Measurements from ENCODE around the gene OR2F1. TPM values are rescaled to one million over a fixed set of nuclear protein-coding genes. Genes with fewer than 3 reads are reported as not detected.

OR2F1 gene
- total and polyA plus RNA-seq, 4 donors: under 0.01 to 0.05 TPM; not detected in 2

DNA sequence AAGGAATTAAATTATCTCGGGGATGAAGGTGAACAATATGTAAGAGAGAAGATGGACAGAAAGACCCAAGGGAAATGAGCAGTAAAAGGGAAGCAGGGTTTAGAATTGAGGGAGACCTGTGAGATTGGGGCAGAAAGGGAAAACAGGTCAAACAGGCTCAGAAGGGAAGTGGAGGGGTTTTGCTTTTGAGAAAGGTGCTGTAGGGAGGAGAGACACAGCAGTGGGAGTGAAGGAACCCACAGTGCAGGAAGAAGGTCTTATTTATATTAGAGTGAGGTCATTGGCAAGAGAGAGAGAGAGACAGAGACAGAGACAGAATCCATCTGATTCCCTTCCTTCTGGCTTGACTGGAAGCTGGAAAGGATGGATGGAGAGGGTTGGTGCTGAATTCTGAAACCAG is 49.1 kb upstream of the OR2F1 start:
- Histone ChIP-seq H3K27ac (ENCODE audit: low read depth in 1 of 2, low read length in 2 of 2) (no peak overlapping the region), H3K27me3 (ENCODE audit: control insufficient read depth in 4 of 4, insufficient read depth in 4 of 4, low read length in 3 of 4) (no peaks in the 10 kb centered on the region), H3K36me3 (ENCODE audit: control insufficient read depth in 4 of 4, insufficient read depth in 3 of 4, low read depth in 1 of 4, low read length in 3 of 4) (no peaks in the 10 kb centered on the region), H3K4me1 (ENCODE audit: control insufficient read depth in 4 of 4, insufficient read depth in 4 of 4, low read length in 3 of 4) (peaks cover under 1 to 8% (median 4%) of the 10 kb centered on the region in 4 donors), H3K9ac (ENCODE audit: low read depth in 1 of 2, low read length in 2 of 2) (no peak overlapping the region), H3K4me3 (ENCODE audit: low read depth in 1 of 3, low read length in 3 of 3) (no peak overlapping the region), H3K9me3 (ENCODE audit: control insufficient read depth in 4 of 4, low read length in 3 of 4) (no peaks in the 10 kb centered on the region)
- 94% methylated on average over 1 of the region's 1 CpG for whole genome bisulfite sequencing
- TF ChIP-seq RXRA (IDR thresholded peaks at IDR 0.05) (no peak), GABPA (IDR thresholded peaks at IDR 0.05 in 1 of 2, conservative IDR thresholded peaks at IDR 0.05 in 1 of 2) (no peak), JUND (IDR thresholded peaks at IDR 0.05) (no peak), YY1 (IDR thresholded peaks at IDR 0.05) (no peak), SP1 (IDR thresholded peaks at IDR 0.05) (no peak), NR2F2 (IDR thresholded peaks at IDR 0.05) (no peak), HNF4G (IDR thresholded peaks at IDR 0.05) (no peak), FOXA2 (IDR thresholded peaks at IDR 0.05) (no peak), EGR1 (IDR thresholded peaks at IDR 0.05; ENCODE audit: low read depth in 2 of 2) (no peak), HNF4A (conservative IDR thresholded peaks at IDR 0.05) (no peak), TAF1 (conservative IDR thresholded peaks at IDR 0.05) (no peak), FOXA1 (IDR thresholded peaks at IDR 0.05) (no peak)
- TF ChIP-seq, protein P1, sequence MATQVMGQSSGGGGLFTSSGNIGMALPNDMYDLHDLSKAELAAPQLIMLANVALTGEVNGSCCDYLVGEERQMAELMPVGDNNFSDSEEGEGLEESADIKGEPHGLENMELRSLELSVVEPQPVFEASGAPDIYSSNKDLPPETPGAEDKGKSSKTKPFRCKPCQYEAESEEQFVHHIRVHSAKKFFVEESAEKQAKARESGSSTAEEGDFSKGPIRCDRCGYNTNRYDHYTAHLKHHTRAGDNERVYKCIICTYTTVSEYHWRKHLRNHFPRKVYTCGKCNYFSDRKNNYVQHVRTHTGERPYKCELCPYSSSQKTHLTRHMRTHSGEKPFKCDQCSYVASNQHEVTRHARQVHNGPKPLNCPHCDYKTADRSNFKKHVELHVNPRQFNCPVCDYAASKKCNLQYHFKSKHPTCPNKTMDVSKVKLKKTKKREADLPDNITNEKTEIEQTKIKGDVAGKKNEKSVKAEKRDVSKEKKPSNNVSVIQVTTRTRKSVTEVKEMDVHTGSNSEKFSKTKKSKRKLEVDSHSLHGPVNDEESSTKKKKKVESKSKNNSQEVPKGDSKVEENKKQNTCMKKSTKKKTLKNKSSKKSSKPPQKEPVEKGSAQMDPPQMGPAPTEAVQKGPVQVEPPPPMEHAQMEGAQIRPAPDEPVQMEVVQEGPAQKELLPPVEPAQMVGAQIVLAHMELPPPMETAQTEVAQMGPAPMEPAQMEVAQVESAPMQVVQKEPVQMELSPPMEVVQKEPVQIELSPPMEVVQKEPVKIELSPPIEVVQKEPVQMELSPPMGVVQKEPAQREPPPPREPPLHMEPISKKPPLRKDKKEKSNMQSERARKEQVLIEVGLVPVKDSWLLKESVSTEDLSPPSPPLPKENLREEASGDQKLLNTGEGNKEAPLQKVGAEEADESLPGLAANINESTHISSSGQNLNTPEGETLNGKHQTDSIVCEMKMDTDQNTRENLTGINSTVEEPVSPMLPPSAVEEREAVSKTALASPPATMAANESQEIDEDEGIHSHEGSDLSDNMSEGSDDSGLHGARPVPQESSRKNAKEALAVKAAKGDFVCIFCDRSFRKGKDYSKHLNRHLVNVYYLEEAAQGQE (IDR thresholded peaks at IDR 0.05): no peak
- TF ChIP-seq, protein P2, sequence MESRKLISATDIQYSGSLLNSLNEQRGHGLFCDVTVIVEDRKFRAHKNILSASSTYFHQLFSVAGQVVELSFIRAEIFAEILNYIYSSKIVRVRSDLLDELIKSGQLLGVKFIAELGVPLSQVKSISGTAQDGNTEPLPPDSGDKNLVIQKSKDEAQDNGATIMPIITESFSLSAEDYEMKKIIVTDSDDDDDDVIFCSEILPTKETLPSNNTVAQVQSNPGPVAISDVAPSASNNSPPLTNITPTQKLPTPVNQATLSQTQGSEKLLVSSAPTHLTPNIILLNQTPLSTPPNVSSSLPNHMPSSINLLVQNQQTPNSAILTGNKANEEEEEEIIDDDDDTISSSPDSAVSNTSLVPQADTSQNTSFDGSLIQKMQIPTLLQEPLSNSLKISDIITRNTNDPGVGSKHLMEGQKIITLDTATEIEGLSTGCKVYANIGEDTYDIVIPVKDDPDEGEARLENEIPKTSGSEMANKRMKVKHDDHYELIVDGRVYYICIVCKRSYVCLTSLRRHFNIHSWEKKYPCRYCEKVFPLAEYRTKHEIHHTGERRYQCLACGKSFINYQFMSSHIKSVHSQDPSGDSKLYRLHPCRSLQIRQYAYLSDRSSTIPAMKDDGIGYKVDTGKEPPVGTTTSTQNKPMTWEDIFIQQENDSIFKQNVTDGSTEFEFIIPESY (IDR thresholded peaks at IDR 0.05): no peak
- TF ChIP-seq, protein P3, sequence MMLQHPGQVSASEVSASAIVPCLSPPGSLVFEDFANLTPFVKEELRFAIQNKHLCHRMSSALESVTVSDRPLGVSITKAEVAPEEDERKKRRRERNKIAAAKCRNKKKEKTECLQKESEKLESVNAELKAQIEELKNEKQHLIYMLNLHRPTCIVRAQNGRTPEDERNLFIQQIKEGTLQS (IDR thresholded peaks at IDR 0.05): no peak
- TF ChIP-seq, protein P4, sequence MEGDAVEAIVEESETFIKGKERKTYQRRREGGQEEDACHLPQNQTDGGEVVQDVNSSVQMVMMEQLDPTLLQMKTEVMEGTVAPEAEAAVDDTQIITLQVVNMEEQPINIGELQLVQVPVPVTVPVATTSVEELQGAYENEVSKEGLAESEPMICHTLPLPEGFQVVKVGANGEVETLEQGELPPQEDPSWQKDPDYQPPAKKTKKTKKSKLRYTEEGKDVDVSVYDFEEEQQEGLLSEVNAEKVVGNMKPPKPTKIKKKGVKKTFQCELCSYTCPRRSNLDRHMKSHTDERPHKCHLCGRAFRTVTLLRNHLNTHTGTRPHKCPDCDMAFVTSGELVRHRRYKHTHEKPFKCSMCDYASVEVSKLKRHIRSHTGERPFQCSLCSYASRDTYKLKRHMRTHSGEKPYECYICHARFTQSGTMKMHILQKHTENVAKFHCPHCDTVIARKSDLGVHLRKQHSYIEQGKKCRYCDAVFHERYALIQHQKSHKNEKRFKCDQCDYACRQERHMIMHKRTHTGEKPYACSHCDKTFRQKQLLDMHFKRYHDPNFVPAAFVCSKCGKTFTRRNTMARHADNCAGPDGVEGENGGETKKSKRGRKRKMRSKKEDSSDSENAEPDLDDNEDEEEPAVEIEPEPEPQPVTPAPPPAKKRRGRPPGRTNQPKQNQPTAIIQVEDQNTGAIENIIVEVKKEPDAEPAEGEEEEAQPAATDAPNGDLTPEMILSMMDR (IDR thresholded peaks at IDR 0.05; ENCODE audit: low read depth, low read length, missing input control): no peak
- DNase-seq (ENCODE audit: low spot score): no peak

DNA sequence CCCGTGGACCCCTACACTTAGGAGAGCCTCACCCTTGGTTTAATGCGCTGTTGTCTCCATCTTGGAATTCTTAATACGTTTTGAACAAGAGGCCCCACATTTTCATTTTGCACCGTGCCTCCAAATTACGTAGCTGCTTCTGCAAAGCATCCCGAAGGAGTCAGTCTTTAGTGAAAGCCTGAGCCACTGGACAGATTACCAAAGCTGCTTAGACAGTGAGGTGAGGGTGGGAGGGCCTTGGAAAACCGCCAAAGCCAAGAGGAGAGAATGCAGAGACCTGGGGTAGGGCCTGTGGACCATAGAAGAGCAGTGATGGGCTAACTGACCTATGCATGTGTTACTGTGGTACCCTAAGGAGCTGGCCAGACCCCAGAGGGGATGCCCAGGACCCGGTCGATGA is 48.5 kb upstream of the OR2F1 start:
- DNase-seq (ENCODE audit: low spot score): no peak
- WGBS: 90% methylated on average over 9 of the region's 9 CpGs
- H3K27me3 ChIP-seq (ENCODE audit: control insufficient read depth in 4 of 4, insufficient read depth in 4 of 4, low read length in 3 of 4): no peaks in the 10 kb centered on the region
- H3K27ac ChIP-seq (ENCODE audit: low read depth in 1 of 2, low read length in 2 of 2): no peak overlapping the region
- H3K36me3 ChIP-seq (ENCODE audit: control insufficient read depth in 4 of 4, insufficient read depth in 3 of 4, low read depth in 1 of 4, low read length in 3 of 4): no peaks in the 10 kb centered on the region
- peaks cover 0 to 2% (median 0%) of the 10 kb centered on the region in 4 donors for H3K4me1 ChIP-seq (ENCODE audit: control insufficient read depth in 4 of 4, insufficient read depth in 4 of 4, low read length in 3 of 4)
- H3K9me3 ChIP-seq (ENCODE audit: control insufficient read depth in 4 of 4, low read length in 3 of 4): no peaks in the 10 kb centered on the region
- TF ChIP-seq JUND (IDR thresholded peaks at IDR 0.05): no peak
- TF ChIP-seq GABPA (IDR thresholded peaks at IDR 0.05 in 1 of 2, conservative IDR thresholded peaks at IDR 0.05 in 1 of 2): no peak
- TF ChIP-seq, protein P1 (IDR thresholded peaks at IDR 0.05): no peak
- TF ChIP-seq RXRA (IDR thresholded peaks at IDR 0.05): no peak
- no peak for TF ChIP-seq HNF4A (conservative IDR thresholded peaks at IDR 0.05)
- TF ChIP-seq, protein P3 (IDR thresholded peaks at IDR 0.05): no peak
- H3K4me3 ChIP-seq (ENCODE audit: low read depth in 1 of 3, low read length in 3 of 3): no peak overlapping the region
- no peak overlapping the region for H3K9ac ChIP-seq (ENCODE audit: low read depth in 1 of 2, low read length in 2 of 2)
